Keratinocyte (primary cell): ENCODE results near the gene UCHL1. TPM values are rescaled to one million over a fixed set of nuclear protein-coding genes. Genes with fewer than 3 reads are reported as not detected.

Source experiments
- DNase-seq: peaks from one replicate; pipeline ENCODE4 v3.0.0-alpha.2; 2011; ENCODE audit warnings: low read depth, missing footprints, low spot score
- FAIRE-seq: peaks from 2 replicates; lab custom pipeline; 2011; peaks lifted over from hg19 to GRCh38; lab: Jason Lieb, UNC
- H2AFZ ChIP-seq: 2 replicates; pipeline ENCODE4 v1.6.0; 2012; ENCODE audit warnings: low read length, control low read depth, inconsistent platforms; ENCODE audit not compliant: control insufficient read depth
- H3K27ac ChIP-seq: 2 replicates; pipeline ENCODE4 v1.5.1; 2011; ENCODE audit warnings: low read length; ENCODE audit not compliant: control insufficient read depth, insufficient read depth
- H3K27me3 ChIP-seq: 3 replicates; pipeline ENCODE4 v1.6.0; 2011; ENCODE audit warnings: low read length; ENCODE audit not compliant: control insufficient read depth, insufficient read depth; ENCODE audit errors: extremely low read depth
- H3K36me3 ChIP-seq, 2 experiments: 2 replicates in 1 of 2; 3 replicates in 1 of 2; pipeline ENCODE4 v1.5.1; 2011; ENCODE audit warnings: low read length in 2 of 2, mild to moderate bottlenecking in 1 of 2; ENCODE audit not compliant: control insufficient read depth in 2 of 2, insufficient read depth in 2 of 2; ENCODE audit errors: extremely low read depth in 1 of 2
- H3K4me1 ChIP-seq: 3 replicates; pipeline ENCODE4 v1.5.1; 2011; ENCODE audit warnings: low read length; ENCODE audit not compliant: control insufficient read depth, insufficient read depth; ENCODE audit errors: extremely low read depth
- H3K4me2 ChIP-seq: 3 replicates; pipeline ENCODE4 v1.6.0; 2011; ENCODE audit warnings: low read depth, low read length; ENCODE audit not compliant: control insufficient read depth, insufficient read depth; ENCODE audit errors: extremely low read depth
- H3K4me3 ChIP-seq, 3 experiments: fragments of 200-600 bp in 1 of 3; sonication (generic) in 1 of 3; 2 replicates in 2 of 3; 3 replicates in 1 of 3; pipeline ENCODE4 v1.5.1; 2011 to 2016; ENCODE audit warnings: low read length in 3 of 3, mild to moderate bottlenecking in 3 of 3, control low read depth in 2 of 3, inconsistent platforms in 1 of 3, low read depth in 1 of 3, mixed read lengths in 1 of 3, mixed run types in 1 of 3, moderate library complexity in 1 of 3; ENCODE audit not compliant: control insufficient read depth in 2 of 3, insufficient read depth in 2 of 3; ENCODE audit errors: extremely low read depth in 1 of 3
- H3K79me2 ChIP-seq: 2 replicates; pipeline ENCODE4 v1.6.0; 2012; ENCODE audit warnings: low read length; ENCODE audit not compliant: control insufficient read depth, insufficient read depth
- H3K9ac ChIP-seq: 3 replicates; pipeline ENCODE4 v1.6.0; 2011; ENCODE audit warnings: low read length; ENCODE audit not compliant: control insufficient read depth, insufficient read depth; ENCODE audit errors: extremely low read depth
- H3K9me1 ChIP-seq: 3 replicates; pipeline ENCODE4 v1.6.0; 2011; ENCODE audit warnings: low read length; ENCODE audit not compliant: control insufficient read depth, insufficient read depth; ENCODE audit errors: extremely low read depth
- H3K9me3 ChIP-seq: 2 replicates; pipeline ENCODE4 v1.5.1; 2012; ENCODE audit warnings: low read depth, low read length; ENCODE audit not compliant: control insufficient read depth
- H4K20me1 ChIP-seq: 3 replicates; pipeline ENCODE4 v1.6.0; 2011; ENCODE audit warnings: low read length; ENCODE audit not compliant: control insufficient read depth, insufficient read depth; ENCODE audit errors: extremely low read depth
- CTCF ChIP-seq, 3 experiments: IDR thresholded peaks in 1 of 3; conservative IDR thresholded peaks in 1 of 3; optimal IDR thresholded peaks in 1 of 3; 2 replicates in 2 of 3; 3 replicates in 1 of 3; pipeline versions ENCODE3 to v1.5.1; 2011; ENCODE audit warnings: low read length in 3 of 3, mild to moderate bottlenecking in 3 of 3, moderate library complexity in 2 of 3, control low read depth in 1 of 3, inconsistent platforms in 1 of 3; ENCODE audit not compliant: insufficient read depth in 2 of 3; ENCODE audit errors: extremely low read depth in 1 of 3
- EZH2 ChIP-seq: IDR thresholded peaks from one replicate; pipeline ENCODE4 v1.6.1; 2012; ENCODE audit warnings: inconsistent platforms, mild to moderate bottlenecking, low read length, moderate library complexity
- dilution Hi-C: fragments of 300-500 bp; cut with MboI; formaldehyde crosslinking; loops from one replicate; pipeline ENCODE4 v1.7.0; 2020; ENCODE audit warnings: low sequenced_read_pairs; ENCODE audit not compliant: extremely low pct_ligation_motif_present
- polyA minus RNA-seq, 3 experiments: library from RNA; depleted of rRNA, polyadenylated mRNA; stranded (reverse); fragments of >200 nt; gene quantifications; 1 replicate in 1 of 3; 2 replicates in 1 of 3; 3 replicates in 1 of 3; pipeline ENCODE4 v1.2.3, GENCODE V29; 2011
- polyA plus RNA-seq, 5 experiments: library from polyadenylated mRNA; depleted of rRNA in 3 of 5; stranded (reverse) in 3 of 5; stranded (forward) in 1 of 5; unstranded in 1 of 5; fragments of >200 nt; gene quantifications; 1 replicate in 1 of 5; 2 replicates in 3 of 5; 3 replicates in 1 of 5; pipeline versions ENCODE4 v1.2.1 to v1.2.3, GENCODE V29; 2011 to 2012; ENCODE audit warnings: missing spikeins in 2 of 5, low read depth in 1 of 5, low replicate concordance in 1 of 5

The UCHL1 gene
- 2.8 to 3.9 TPM (median 3.0 TPM) in 3 replicates for polyA plus RNA-seq
- polyA plus RNA-seq (2011; ENCODE audit: low read depth), result 0.85 TPM
- polyA plus RNA-seq (2011; cell fraction: cytosol; rRNA removed), result 4.8 and 7.8 TPM in 2 replicates
- 10.3 and 11.6 TPM in 2 replicates for polyA plus RNA-seq (2011; cell fraction: nucleus; rRNA removed)
- 0.61 and 1.8 TPM in 2 replicates for polyA plus RNA-seq (2012; ENCODE audit: low replicate concordance)
- polyA minus RNA-seq, result 0.42 to 1.3 TPM (median 0.52 TPM) in 3 replicates
- polyA minus RNA-seq (2011; cell fraction: cytosol; rRNA and poly(A)+ RNA removed), result 2.1 TPM
- polyA minus RNA-seq (2011; cell fraction: nucleus; rRNA and poly(A)+ RNA removed), result 1.4 and 1.9 TPM in 2 replicates

DNA sequence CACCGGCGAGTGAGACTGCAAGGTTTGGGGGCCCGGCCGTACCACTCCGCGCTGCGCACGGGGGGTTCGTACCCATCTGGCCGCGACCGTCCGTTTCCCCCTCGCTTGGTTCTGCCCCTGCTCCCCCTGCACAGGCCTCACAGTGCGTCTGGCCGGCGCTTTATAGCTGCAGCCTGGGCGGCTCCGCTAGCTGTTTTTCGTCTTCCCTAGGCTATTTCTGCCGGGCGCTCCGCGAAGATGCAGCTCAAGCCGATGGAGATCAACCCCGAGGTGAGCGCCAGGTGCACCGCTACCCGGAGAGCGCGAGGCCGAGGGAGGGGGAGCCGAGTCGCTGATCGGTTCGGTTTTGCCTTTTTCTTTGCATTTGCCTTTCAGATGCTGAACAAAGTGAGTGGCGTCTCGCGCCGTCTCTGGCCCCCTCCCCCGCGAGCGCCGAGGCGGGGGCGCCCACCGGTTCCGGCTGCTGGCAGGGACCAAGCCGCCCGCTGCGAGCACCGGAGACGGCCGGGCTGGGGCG lies at the start of gene UCHL1:
Gene UCHL1, plus strand, starts transcription at position 189 of the 517 bp plus-strand sequence. Its CDS starts 49 bp downstream, at position 238.
- Histone ChIP-seq H4K20me1 (no peaks in the 10 kb centered on the region), H3K9me1 (no peaks in the 10 kb centered on the region), H3K36me3 (no peaks in the 10 kb centered on the region), H3K79me2 (no peaks in the 10 kb centered on the region), H2AFZ (no peak within 1 kb of the TSS), H3K4me2 (peak within 1 kb of the TSS; percentile 54), H3K4me3 (peak within 1 kb of the TSS; percentile 31 to 44 (median 38)), H3K9me3 (no peaks in the 10 kb centered on the region), H3K4me1 (no peaks in the 10 kb centered on the region), H3K9ac (no peak within 1 kb of the TSS), H3K27me3 (peaks cover 33% of the 10 kb centered on the region), H3K27ac (no peak within 1 kb of the TSS)
- no peak for DNase-seq
- TF ChIP-seq CTCF (optimal IDR thresholded peaks at IDR 0.05 in 1 of 3, IDR thresholded peaks at IDR 0.05 in 1 of 3, conservative IDR thresholded peaks at IDR 0.05 in 1 of 3; ENCODE audit: extremely low read depth in 1 of 3, insufficient read depth in 2 of 3, low read length in 3 of 3), result no peak
- dilution Hi-C loops, result no loop called here
- no peak for FAIRE-seq

GRCh38 chr4:41207291-41207831 lies 49.4 kb upstream of the UCHL1 start:
- Histone ChIP-seq H3K27me3 (no peaks in the 10 kb centered on the region), H3K79me2 (peaks cover 99% of the 10 kb centered on the region), H4K20me1 (no peaks in the 10 kb centered on the region), H3K9me1 (peaks cover 2% of the 10 kb centered on the region), H3K9ac (no peak overlapping the region), H3K9me3 (no peaks in the 10 kb centered on the region), H3K4me3 (no peak overlapping the region), H3K36me3 (peaks cover 3 to 9% of the 10 kb centered on the region in 2 experiments), H2AFZ (no peak overlapping the region), H3K4me1 (peaks cover 30% of the 10 kb centered on the region), H3K27ac (no peak overlapping the region), H3K4me2 (no peak overlapping the region)
- no peak for TF ChIP-seq CTCF (optimal IDR thresholded peaks at IDR 0.05 in 1 of 3, IDR thresholded peaks at IDR 0.05 in 1 of 3, conservative IDR thresholded peaks at IDR 0.05 in 1 of 3; ENCODE audit: extremely low read depth in 1 of 3, insufficient read depth in 2 of 3, low read length in 3 of 3)
- no peak for TF ChIP-seq EZH2
- FAIRE-seq (no peak), DNase-seq (no peak)
- dilution Hi-C loops, result no loop called here
